ENCODE data around the gene BRSK2.

DNA sequence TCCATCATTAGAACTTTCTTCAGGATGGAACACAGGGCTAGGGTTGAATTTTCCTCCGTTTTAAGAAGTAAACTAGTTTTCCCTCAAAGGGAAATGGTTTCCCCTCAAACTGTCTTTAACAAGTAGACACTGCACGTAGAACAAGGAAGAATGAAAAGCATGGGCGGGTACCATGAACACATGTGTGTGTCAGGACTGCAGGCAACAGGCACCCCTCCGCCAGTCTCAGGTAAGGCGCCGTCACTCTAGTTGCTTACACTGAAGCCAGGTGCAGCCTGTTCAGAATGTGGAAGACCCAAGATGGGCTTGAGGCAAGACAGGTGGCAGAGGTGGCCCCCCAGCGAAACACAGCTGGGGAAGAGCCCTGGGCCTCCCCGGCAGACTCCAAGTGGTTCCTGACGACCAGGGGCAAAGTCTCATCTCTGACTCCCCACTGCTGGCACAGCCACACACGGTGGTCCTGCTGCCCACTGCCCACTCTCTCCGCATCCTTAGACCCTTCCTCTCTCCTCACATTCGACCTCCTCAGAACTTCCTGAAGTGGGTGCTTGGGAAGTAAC is 122.3 kb downstream of the BRSK2 start:
- TF ChIP-seq, protein P1, sequence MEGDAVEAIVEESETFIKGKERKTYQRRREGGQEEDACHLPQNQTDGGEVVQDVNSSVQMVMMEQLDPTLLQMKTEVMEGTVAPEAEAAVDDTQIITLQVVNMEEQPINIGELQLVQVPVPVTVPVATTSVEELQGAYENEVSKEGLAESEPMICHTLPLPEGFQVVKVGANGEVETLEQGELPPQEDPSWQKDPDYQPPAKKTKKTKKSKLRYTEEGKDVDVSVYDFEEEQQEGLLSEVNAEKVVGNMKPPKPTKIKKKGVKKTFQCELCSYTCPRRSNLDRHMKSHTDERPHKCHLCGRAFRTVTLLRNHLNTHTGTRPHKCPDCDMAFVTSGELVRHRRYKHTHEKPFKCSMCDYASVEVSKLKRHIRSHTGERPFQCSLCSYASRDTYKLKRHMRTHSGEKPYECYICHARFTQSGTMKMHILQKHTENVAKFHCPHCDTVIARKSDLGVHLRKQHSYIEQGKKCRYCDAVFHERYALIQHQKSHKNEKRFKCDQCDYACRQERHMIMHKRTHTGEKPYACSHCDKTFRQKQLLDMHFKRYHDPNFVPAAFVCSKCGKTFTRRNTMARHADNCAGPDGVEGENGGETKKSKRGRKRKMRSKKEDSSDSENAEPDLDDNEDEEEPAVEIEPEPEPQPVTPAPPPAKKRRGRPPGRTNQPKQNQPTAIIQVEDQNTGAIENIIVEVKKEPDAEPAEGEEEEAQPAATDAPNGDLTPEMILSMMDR (IDR thresholded peaks at IDR 0.05), result no peak
- TF ChIP-seq POLR2A (IDR thresholded peaks at IDR 0.05), result no peak
